NCI-H1694 (cell line): ENCODE results near the gene ILK.

ENCODE experiments used
- DNase-seq: peaks from one replicate; lab custom pipeline; 2025; lab: John Stamatoyannopoulos, UW

Gene ILK

GRCh38 chr11:6657346-6657745 is 53.8 kb downstream of the ILK start:
- no peak for DNase-seq

DNA sequence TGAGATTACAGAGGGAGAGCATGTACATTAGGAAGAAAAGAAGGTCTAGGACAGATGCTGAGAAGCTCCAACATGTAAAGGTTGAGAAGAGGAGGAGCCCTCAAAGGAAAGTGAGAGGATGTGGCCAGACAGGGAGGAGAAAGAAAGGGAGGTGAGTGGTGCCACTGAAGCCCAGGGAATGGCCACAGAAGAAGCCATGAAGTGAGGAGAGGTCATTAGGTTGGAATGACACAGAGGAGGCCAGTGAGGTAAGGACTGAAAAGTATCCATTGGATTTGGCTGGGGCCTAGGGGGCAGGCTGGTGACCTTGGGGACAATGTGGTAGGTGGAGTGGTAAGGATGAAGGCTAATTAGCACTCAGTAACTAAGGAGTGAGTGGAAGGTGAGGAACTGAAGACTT is 55.1 kb downstream of the ILK start:
- DNase-seq = no peak
